Stimulated activated CD8-positive, alpha-beta memory T cell treated with anti-CD3 and anti-CD28 coated beads, Interleukin-4, amount 100 ng/mL, for 48 hours (primary cell): ENCODE data around the gene MAJIN.
A peak's percentile ranks its signal among the peaks of the same experiment; 100 is the strongest.

Experiments used
- DNase-seq: peaks from one replicate; pipeline ENCODE4 v3.0.0-alpha.2; 2020

The MAJIN gene

GRCh38 chr11:64910451-64911093 is 61.3 kb downstream of the MAJIN start:
- no peak for DNase-seq

- no peak for DNase-seq
Observed at GRCh38 chr11:64909653-64910343, 62.1 kb downstream of the MAJIN start.

DNA sequence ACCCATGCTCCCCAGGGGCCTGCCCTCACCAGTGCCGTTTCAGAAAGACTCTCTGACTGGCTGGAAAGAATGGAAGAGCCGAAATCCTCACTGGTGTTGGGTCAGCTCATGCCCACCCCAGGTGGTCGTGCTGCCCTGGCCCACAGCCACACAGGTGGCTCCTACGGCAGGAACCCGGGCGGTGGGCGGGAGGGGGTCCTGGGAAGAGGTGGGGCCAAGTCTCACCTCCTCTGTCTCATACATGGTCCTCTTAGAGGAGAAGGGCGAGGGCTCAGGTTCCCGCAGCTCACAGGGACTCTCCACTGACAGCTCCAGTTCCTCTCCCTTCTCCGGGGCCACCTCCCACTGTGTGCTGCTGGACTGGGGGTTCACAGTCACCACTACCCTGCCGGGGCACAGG is 63.1 kb downstream of the MAJIN start:
- DNase-seq: no peak

DNA sequence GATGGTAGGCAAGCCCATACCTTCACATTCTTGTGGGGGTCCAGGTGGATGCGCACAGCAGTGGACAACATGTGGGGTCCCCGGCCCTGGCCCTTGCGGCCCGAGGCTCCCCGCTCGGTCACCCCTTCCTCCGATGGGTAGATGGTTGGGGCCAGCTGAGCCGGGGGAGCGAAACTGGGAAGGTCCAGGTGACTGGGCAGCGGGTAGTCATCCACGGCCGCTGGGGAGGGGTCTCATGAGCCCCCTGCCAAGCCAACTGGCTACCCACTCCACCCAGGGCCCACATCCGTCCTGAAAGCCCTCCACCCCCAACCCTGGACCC is 65.6 kb downstream of the MAJIN start:
- no peak for DNase-seq

- no peak for DNase-seq
Observed at GRCh38 chr11:64905516-64906313, 66.2 kb downstream of the MAJIN start.

DNA sequence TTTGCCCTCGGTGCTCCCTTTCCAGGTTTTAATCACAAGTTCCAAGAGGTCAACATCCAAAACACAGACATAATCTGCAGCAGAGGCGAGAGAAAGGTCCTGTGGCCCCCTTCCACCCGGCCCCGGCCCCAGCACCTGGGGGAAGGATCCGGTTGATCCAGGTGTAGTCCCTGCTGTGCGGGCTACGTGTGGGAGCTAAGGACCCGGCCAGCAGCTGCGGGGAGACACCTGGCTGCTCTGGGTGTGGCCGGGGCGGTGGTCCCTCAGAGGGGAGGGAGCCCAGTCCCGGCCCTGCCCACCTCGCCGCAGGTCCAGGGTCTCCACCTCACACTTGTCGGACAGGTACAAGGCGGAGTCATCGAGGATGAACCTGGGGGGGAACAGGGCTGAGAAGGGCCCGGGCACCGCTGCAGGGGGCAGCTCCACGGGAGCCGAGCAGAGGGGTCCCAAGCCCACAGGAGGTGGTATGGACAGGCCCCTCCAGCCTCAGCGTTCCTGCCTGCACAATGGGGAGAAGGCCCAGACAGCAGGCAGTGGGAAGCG is 68.5 kb downstream of the MAJIN start:
- no peak for DNase-seq

- DNase-seq: no peak
Observed at GRCh38 chr11:64902102-64902900, 69.6 kb downstream of the MAJIN start.

- DNase-seq: no peak
Observed at GRCh38 chr11:64900774-64901173, 71.1 kb downstream of the MAJIN start.

DNA sequence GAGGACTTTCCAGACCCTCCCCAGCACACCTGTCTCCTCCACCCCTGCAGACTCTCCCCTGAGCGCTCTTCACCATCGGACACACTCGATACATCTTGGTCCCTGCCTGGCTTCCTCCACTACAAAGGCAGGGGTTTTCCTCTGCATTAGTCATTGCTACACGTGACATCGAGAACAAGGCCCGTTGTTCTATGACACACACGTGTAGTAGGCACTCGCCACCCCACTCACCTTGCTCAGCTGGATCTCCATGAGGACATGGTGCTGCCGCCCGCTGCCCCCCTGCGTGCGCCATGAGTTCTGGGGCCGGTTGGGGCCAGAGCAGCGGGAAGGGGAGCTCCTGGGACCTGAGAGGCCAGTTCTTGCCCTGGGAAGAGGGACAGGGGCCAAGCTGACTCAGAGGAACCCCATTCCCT is 71.6 kb downstream of the MAJIN start:
- peak; percentile 69 for DNase-seq

- DNase-seq: no peak
Observed at GRCh38 chr11:64898541-64898940, 73.4 kb downstream of the MAJIN start.

- no peak for DNase-seq
Observed at GRCh38 chr11:64898076-64898445, 73.8 kb downstream of the MAJIN start.

DNA sequence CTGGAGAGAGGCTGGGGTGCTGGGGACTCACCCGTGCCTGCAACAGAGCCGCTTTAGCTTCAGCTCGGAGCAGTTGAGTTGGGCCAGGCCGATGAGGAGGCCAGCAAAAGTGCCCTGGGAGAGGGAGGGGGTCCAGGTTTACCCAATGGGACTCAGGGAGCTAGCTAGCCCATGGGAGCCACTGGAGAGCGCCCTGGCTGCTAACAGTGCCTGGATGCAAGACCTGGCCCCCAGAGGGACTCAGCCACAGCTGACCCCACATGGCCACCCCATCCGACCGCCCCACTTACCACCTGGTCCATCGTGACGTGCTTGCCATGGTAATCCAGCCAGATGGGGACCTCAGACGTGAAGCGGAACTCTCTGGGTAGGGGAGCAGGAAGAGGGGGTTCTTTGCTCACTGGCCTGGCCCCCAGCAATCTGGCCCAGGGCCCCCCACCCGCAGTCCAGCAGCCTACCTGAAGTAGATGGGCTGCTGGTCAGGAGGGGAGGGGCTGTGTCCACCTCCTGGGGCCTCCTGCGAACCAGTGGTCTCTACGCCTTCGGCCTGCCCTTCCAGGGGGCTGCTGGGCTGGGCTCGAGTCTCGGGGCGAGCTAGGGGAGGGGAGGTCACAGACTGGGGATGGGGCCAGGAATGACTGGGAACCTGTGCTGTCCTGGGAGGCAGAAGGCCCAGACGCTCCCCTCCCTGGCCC is 74.4 kb downstream of the MAJIN start:
- DNase-seq: no peak

- DNase-seq: no peak
Observed at GRCh38 chr11:64896448-64897022, 75.4 kb downstream of the MAJIN start.

GRCh38 chr11:64894812-64895452 is 77.0 kb downstream of the MAJIN start:
- no peak for DNase-seq

DNA sequence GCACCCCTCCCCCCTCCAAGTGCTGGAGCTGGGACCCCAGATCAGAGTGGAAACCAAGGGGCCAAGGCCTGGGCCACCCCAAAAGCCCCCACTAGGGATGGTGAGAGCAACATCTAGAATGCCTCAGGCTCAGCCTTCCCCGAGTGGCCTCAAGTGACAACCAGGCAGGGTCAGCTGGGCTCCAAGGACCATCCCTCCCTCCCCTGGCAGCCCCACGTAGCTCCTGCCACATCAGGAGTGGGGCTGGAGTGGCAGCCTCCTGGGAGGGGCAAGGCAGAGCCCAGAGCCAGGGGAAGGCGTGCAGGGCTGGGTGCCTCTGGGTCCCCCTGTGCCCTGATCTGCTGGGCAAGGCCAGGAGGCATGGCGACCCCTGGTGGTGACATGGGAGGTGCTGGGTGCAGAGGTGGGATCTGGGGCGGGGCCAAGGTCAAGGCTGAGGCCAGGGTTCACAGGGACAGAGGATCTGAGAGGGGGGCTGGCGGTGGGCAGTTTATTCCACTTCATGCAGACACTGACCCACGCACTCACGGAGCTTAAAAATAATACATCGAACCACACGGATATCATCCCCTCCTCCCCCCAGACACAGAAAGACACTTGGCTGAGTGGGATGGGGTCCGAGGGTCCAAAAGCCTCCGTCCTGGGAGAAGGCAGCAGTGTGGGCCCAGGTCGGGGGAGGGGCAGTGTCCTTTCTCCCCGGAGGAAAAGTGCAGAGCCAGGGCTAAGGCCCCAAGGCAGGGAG is 77.7 kb downstream of the MAJIN start:
- peak; percentile 99 for DNase-seq

DNA sequence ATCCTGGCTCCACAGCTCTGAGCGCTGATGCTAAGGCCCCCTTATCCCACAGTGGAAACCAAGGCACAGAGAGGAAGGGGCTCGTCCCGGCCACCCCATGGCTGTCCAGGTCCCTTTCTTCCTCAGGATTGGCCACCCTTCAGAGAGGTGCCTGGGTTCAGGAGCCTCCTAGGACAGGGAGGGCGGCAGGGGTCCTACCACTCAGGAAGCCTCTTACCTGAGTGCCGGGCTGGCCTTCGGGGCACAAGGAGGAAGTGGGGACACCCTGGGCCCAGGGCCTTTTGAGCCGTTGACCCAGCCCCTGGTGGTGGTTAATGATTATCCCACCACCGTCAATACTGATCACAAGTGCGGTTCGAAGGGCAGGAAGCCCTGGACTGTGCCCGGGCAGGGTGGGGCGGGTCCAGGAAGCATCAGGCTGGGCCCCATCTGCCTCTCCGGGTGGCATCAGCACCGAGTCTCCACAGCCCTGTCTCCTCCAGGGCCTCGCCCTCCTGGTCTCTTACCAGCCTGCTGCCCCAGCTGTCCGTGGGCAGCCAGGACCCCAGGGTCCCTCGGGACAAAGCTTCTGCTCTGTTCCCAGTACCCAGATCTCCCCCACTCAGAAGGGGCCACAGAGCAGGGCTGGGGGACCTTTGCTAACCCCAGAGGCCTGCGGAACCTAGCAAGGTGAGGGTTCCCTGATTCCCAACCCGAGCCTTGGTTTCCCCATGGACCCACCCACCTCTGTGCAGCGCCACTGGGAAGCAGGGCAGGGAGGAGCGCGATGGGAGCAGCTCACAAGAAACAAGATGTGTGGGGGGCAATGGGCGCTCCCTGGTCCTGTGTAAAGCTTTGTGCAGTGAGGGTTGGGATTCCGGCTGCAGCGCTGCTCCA is 78.5 kb downstream of the MAJIN start:
- no peak for DNase-seq

DNA sequence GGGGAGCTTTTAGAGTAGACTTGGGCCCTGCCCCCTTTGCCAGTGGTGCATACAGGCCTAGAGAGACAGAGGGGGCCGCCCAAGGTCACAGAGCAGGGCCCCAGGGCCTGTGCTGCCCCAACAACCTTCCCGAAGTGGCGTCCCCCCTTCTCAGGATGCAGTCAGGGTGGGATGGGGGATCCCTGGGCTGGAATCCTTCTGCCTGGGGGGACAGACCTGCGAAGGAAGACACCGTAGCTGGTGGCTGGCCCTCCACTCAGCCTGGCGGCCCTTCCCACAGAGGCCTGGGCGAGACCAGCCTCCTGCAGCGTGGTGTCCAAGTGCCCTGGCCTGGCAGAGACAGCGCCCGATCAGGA is 79.1 kb downstream of the MAJIN start:
- DNase-seq: no peak

GRCh38 chr11:64892411-64892831 is 79.5 kb downstream of the MAJIN start:
- DNase-seq: no peak

- no peak for DNase-seq
Observed at GRCh38 chr11:64891880-64892279, 80.0 kb downstream of the MAJIN start.
